Measurements from ENCODE around the gene TFAP2E.

Gene TFAP2E

GRCh38 chr1:35539073-35539823 lies 33.9 kb upstream of the TFAP2E start:
- Histone ChIP-seq H3K27ac (ENCODE audit: low read depth, low read length) (peak overlapping the region; percentile 25; the same call in 1 of the 2 replicates), H3K36me3 (ENCODE audit: insufficient read depth, low read length) (peaks cover 25% of the 10 kb centered on the region), H3K4me1 (ENCODE audit: insufficient read depth, low read length) (peaks cover 44% of the 10 kb centered on the region), H3K9ac (ENCODE audit: low read depth, low read length) (no peak overlapping the region), H3K9me3 (ENCODE audit: insufficient read depth, low read depth, low read length) (no peaks in the 10 kb centered on the region), H3K4me3 (ENCODE audit: low read length) (no peak overlapping the region), H3K27me3 (ENCODE audit: insufficient read depth, low read length) (no peaks in the 10 kb centered on the region)
- 90% methylated on average over 6 of the region's 6 CpGs for WGBS

- 93% methylated on average over 1 of the region's 1 CpG for WGBS
- Histone ChIP-seq H3K27me3 (ENCODE audit: insufficient read depth, low read length) (no peaks in the 10 kb centered on the region), H3K9ac (ENCODE audit: low read depth, low read length) (no peak overlapping the region), H3K4me1 (ENCODE audit: insufficient read depth, low read length) (peaks cover 42% of the 10 kb centered on the region), H3K27ac (ENCODE audit: low read depth, low read length) (0 out of 2 replicates have a peak overlapping the region, but pooled peaks have one; percentile 25), H3K36me3 (ENCODE audit: insufficient read depth, low read length) (peaks cover 31% of the 10 kb centered on the region), H3K9me3 (ENCODE audit: insufficient read depth, low read depth, low read length) (no peaks in the 10 kb centered on the region), H3K4me3 (ENCODE audit: low read length) (no peak overlapping the region)
These were observed 33.3 kb upstream of the TFAP2E start for GRCh38 chr1:35539824-35540261.

- Histone ChIP-seq H3K4me1 (ENCODE audit: insufficient read depth, low read length) (peaks cover 2% of the 10 kb centered on the region), H3K4me3 (ENCODE audit: low read length) (no peak overlapping the region), H3K27ac (ENCODE audit: low read depth, low read length) (no peak overlapping the region), H3K27me3 (ENCODE audit: insufficient read depth, low read length) (no peaks in the 10 kb centered on the region), H3K9ac (ENCODE audit: low read depth, low read length) (no peak overlapping the region), H3K36me3 (ENCODE audit: insufficient read depth, low read length) (peaks cover 67% of the 10 kb centered on the region), H3K9me3 (ENCODE audit: insufficient read depth, low read depth, low read length) (no peaks in the 10 kb centered on the region)
- 59% methylated on average over 3 of the region's 3 CpGs for WGBS
These were observed 28.1 kb upstream of the TFAP2E start for GRCh38 chr1:35544976-35545375.

- Histone ChIP-seq H3K9me3 (ENCODE audit: insufficient read depth, low read depth, low read length) (no peaks in the 10 kb centered on the region), H3K4me1 (ENCODE audit: insufficient read depth, low read length) (no peaks in the 10 kb centered on the region), H3K27ac (ENCODE audit: low read depth, low read length) (no peak overlapping the region), H3K4me3 (ENCODE audit: low read length) (no peak overlapping the region), H3K36me3 (ENCODE audit: insufficient read depth, low read length) (peaks cover 75% of the 10 kb centered on the region), H3K9ac (ENCODE audit: low read depth, low read length) (no peak overlapping the region), H3K27me3 (ENCODE audit: insufficient read depth, low read length) (no peaks in the 10 kb centered on the region)
- WGBS, result 90% methylated on average over 1 of the region's 1 CpG
These were observed 26.5 kb upstream of the TFAP2E start for GRCh38 chr1:35546614-35547013.

- Histone ChIP-seq H3K4me3 (ENCODE audit: low read length) (peak overlapping the region; percentile 91), H3K36me3 (ENCODE audit: insufficient read depth, low read length) (peaks cover 50% of the 10 kb centered on the region), H3K27me3 (ENCODE audit: insufficient read depth, low read length) (no peaks in the 10 kb centered on the region), H3K9me3 (ENCODE audit: insufficient read depth, low read depth, low read length) (no peaks in the 10 kb centered on the region), H3K27ac (ENCODE audit: low read depth, low read length) (peak overlapping the region; percentile 95), H3K9ac (ENCODE audit: low read depth, low read length) (peak overlapping the region; percentile 68), H3K4me1 (ENCODE audit: insufficient read depth, low read length) (peaks cover 32% of the 10 kb centered on the region)
- WGBS, result 60% methylated on average over 1 of the region's 2 CpGs
These were observed 19.3 kb upstream of the TFAP2E start for GRCh38 chr1:35553851-35554250.

GRCh38 chr1:35554266-35555211 lies 18.6 kb upstream of the TFAP2E start:
- Histone ChIP-seq H3K4me3 (ENCODE audit: low read length) (peak overlapping the region; percentile 91), H3K9ac (ENCODE audit: low read depth, low read length) (peak overlapping the region; percentile 68), H3K27ac (ENCODE audit: low read depth, low read length) (peak overlapping the region; percentile 95), H3K4me1 (ENCODE audit: insufficient read depth, low read length) (peaks cover 32% of the 10 kb centered on the region), H3K36me3 (ENCODE audit: insufficient read depth, low read length) (peaks cover 43% of the 10 kb centered on the region), H3K27me3 (ENCODE audit: insufficient read depth, low read length) (no peaks in the 10 kb centered on the region), H3K9me3 (ENCODE audit: insufficient read depth, low read depth, low read length) (no peaks in the 10 kb centered on the region)
- 24% methylated on average over 7 of the region's 7 CpGs for WGBS

- H3K9ac ChIP-seq (ENCODE audit: low read depth, low read length), result peak overlapping the region; percentile 68
These were observed 17.9 kb upstream of the TFAP2E start for GRCh38 chr1:35555212-35555584.

GRCh38 chr1:35555601-35556477 lies 17.3 kb upstream of the TFAP2E start:
- WGBS, result 63% methylated on average over 9 of the region's 10 CpGs
- H3K9me3 ChIP-seq (ENCODE audit: insufficient read depth, low read depth, low read length), result no peaks in the 10 kb centered on the region
- H3K9ac ChIP-seq (ENCODE audit: low read depth, low read length), result peak overlapping the region; percentile 68
- no peaks in the 10 kb centered on the region for H3K27me3 ChIP-seq (ENCODE audit: insufficient read depth, low read length)
- peaks cover 42% of the 10 kb centered on the region for H3K36me3 ChIP-seq (ENCODE audit: insufficient read depth, low read length)
- peaks cover 32% of the 10 kb centered on the region for H3K4me1 ChIP-seq (ENCODE audit: insufficient read depth, low read length)
- peak overlapping the region; percentile 95 for H3K27ac ChIP-seq (ENCODE audit: low read depth, low read length)
- peak overlapping the region; percentile 91 for H3K4me3 ChIP-seq (ENCODE audit: low read length)

More at GRCh38 chr1:35555212-35555584, 17.9 kb upstream of the TFAP2E start:
- no peaks in the 10 kb centered on the region for H3K9me3 ChIP-seq (ENCODE audit: insufficient read depth, low read depth, low read length)
- WGBS, result 10% methylated on average over 3 of the region's 4 CpGs
- H3K27ac ChIP-seq (ENCODE audit: low read depth, low read length), result peak overlapping the region; percentile 95
- peaks cover 42% of the 10 kb centered on the region for H3K36me3 ChIP-seq (ENCODE audit: insufficient read depth, low read length)
- H3K4me1 ChIP-seq (ENCODE audit: insufficient read depth, low read length), result peaks cover 32% of the 10 kb centered on the region
- no peaks in the 10 kb centered on the region for H3K27me3 ChIP-seq (ENCODE audit: insufficient read depth, low read length)
- H3K4me3 ChIP-seq (ENCODE audit: low read length), result peak overlapping the region; percentile 91

- no peaks in the 10 kb centered on the region for H3K9me3 ChIP-seq (ENCODE audit: insufficient read depth, low read depth, low read length)
- H3K27ac ChIP-seq (ENCODE audit: low read depth, low read length), result peak overlapping the region; percentile 99
- peak overlapping the region; percentile 91 for H3K4me3 ChIP-seq (ENCODE audit: low read length)
- WGBS, result 4% methylated on average over 17 of the region's 17 CpGs
- peaks cover 32% of the 10 kb centered on the region for H3K4me1 ChIP-seq (ENCODE audit: insufficient read depth, low read length)
- H3K36me3 ChIP-seq (ENCODE audit: insufficient read depth, low read length), result peaks cover 42% of the 10 kb centered on the region
- no peaks in the 10 kb centered on the region for H3K27me3 ChIP-seq (ENCODE audit: insufficient read depth, low read length)
- peak overlapping the region; percentile 91 for H3K9ac ChIP-seq (ENCODE audit: low read depth, low read length)
These were observed 16.5 kb upstream of the TFAP2E start for GRCh38 chr1:35556484-35557117.

GRCh38 chr1:35557118-35557610 lies 15.9 kb upstream of the TFAP2E start, which contains the start of gene KIAA0319L:
Gene KIAA0319L, minus strand, starts transcription at chr1:35557403. Its CDS starts 2,912 bp downstream, at chr1:35554491.
- Histone ChIP-seq H3K27me3 (ENCODE audit: insufficient read depth, low read length) (no peaks in the 10 kb centered on the region), H3K4me1 (ENCODE audit: insufficient read depth, low read length) (peaks cover 32% of the 10 kb centered on the region), H3K27ac (ENCODE audit: low read depth, low read length) (peak within 1 kb of the TSS; percentile 99), H3K9me3 (ENCODE audit: insufficient read depth, low read depth, low read length) (no peaks in the 10 kb centered on the region), H3K9ac (ENCODE audit: low read depth, low read length) (peak within 1 kb of the TSS; percentile 91), H3K36me3 (ENCODE audit: insufficient read depth, low read length) (peaks cover 42% of the 10 kb centered on the region), H3K4me3 (ENCODE audit: low read length) (peak within 1 kb of the TSS; percentile 91)
- under 1% methylated on average over 33 of the region's 39 CpGs for WGBS
